Bone marrow (tissue), 2 donors: ENCODE measurements around the gene TRAM2.

ENCODE experiments used
- DNase-seq, 2 donors: peaks; one replicate each; lab custom pipeline; 2025; lab: John Stamatoyannopoulos, UW

The TRAM2 gene

GRCh38 chr6:52570291-52570700, 6.6 kb downstream of the TRAM2 start:
- DNase-seq = no peak

- no peak for DNase-seq
Measured at GRCh38 chr6:52568320-52568719, 8.5 kb downstream of the TRAM2 start.

- DNase-seq = no peak
Measured at GRCh38 chr6:52566853-52567279, 10.0 kb downstream of the TRAM2 start.

- DNase-seq = no peak
Measured at GRCh38 chr6:52566201-52566600, 10.7 kb downstream of the TRAM2 start.

- DNase-seq = no peak
Measured at GRCh38 chr6:52564856-52565255, 12.0 kb downstream of the TRAM2 start.

GRCh38 chr6:52562911-52563310, 13.9 kb downstream of the TRAM2 start:
- DNase-seq = no peak

- no peak for DNase-seq
Measured at GRCh38 chr6:52560462-52560861, 16.4 kb downstream of the TRAM2 start.

GRCh38 chr6:52558266-52559000, 18.4 kb downstream of the TRAM2 start:
- DNase-seq = no peak

- DNase-seq = no peak
Measured at GRCh38 chr6:52557389-52558265, 19.2 kb downstream of the TRAM2 start.

GRCh38 chr6:52555518-52556233, 21.2 kb downstream of the TRAM2 start:
- no peak for DNase-seq

- DNase-seq = no peak
Measured at GRCh38 chr6:52554684-52555280, 22.1 kb downstream of the TRAM2 start.

- no peak for DNase-seq
Measured at GRCh38 chr6:52553719-52554118, 23.1 kb downstream of the TRAM2 start.

- no peak for DNase-seq
Measured at GRCh38 chr6:52553158-52553557, 23.7 kb downstream of the TRAM2 start.

GRCh38 chr6:52552278-52552643, 24.6 kb downstream of the TRAM2 start:
- no peak for DNase-seq

GRCh38 chr6:52551483-52552277, 25.2 kb downstream of the TRAM2 start:
- no peak for DNase-seq

- no peak for DNase-seq
Measured at GRCh38 chr6:52550870-52551269, 26.0 kb downstream of the TRAM2 start.

GRCh38 chr6:52550014-52550575, 26.8 kb downstream of the TRAM2 start:
- DNase-seq = no peak

GRCh38 chr6:52549428-52549827, 27.4 kb downstream of the TRAM2 start:
- no peak for DNase-seq

- DNase-seq = no peak
Measured at GRCh38 chr6:52548999-52549398, 27.9 kb downstream of the TRAM2 start.

GRCh38 chr6:52548353-52548713, 28.5 kb downstream of the TRAM2 start:
- DNase-seq = no peak
